Neural cell (in vitro differentiated cells): ENCODE measurements around the gene KLK8. TPM values are rescaled to one million over a fixed set of nuclear protein-coding genes. Genes with fewer than 3 reads are reported as not detected.

Experiments used
- H2AFZ ChIP-seq: fragments of 200-600, 300-800 bp; sonication (generic), shearing (Covaris generic); 2 replicates; pipeline ENCODE4 v1.6.0; 2014; ENCODE audit warnings: low read depth, mild to moderate bottlenecking, antibody characterized with exemption, low read length, moderate library complexity
- H3F3A ChIP-seq: fragments of 200-600 bp; shearing (Covaris generic); 2 replicates; pipeline ENCODE4 v1.6.1; 2016; ENCODE audit warnings: mild to moderate bottlenecking, moderate library complexity, mixed read lengths, antibody characterized with exemption, low read length; ENCODE audit not compliant: insufficient read depth, poor library complexity, severe bottlenecking
- H3K27ac ChIP-seq: fragments of 200-600, 300-800 bp; sonication (generic), shearing (Covaris generic); 2 replicates; pipeline ENCODE4 v1.5.1; 2014; ENCODE audit warnings: mild to moderate bottlenecking, low read length, moderate library complexity
- H3K27me3 ChIP-seq: fragments of 300-800, 200-600 bp; sonication (generic), shearing (Covaris generic); 2 replicates; pipeline ENCODE4 v1.6.0; 2014; ENCODE audit warnings: mild to moderate bottlenecking, low read depth, low read length, moderate library complexity; ENCODE audit not compliant: insufficient read depth
- H3K36me3 ChIP-seq: fragments of 300-800, 200-600 bp; sonication (generic), shearing (Covaris generic); 2 replicates; pipeline ENCODE4 v1.5.1; 2014; ENCODE audit warnings: mild to moderate bottlenecking, antibody characterized with exemption, low read length, moderate library complexity; ENCODE audit not compliant: insufficient read depth
- H3K4me2 ChIP-seq: fragments of 300-800, 200-600 bp; sonication (generic), shearing (Covaris generic); 2 replicates; pipeline ENCODE4 v1.6.0; 2014; ENCODE audit warnings: mild to moderate bottlenecking, low read length
- H3K4me3 ChIP-seq: fragments of 300-800, 200-600 bp; sonication (generic), shearing (Covaris generic); 2 replicates; pipeline ENCODE4 v1.5.1; 2014; ENCODE audit warnings: mild to moderate bottlenecking, low read length, moderate library complexity
- H3K79me2 ChIP-seq: fragments of 200-600 bp; shearing (Covaris generic); replicated peaks from 2 replicates; pipeline ENCODE4 v1.6.0; 2014; ENCODE audit warnings: mild to moderate bottlenecking, low read length, moderate library complexity; ENCODE audit not compliant: insufficient read depth
- H3K9ac ChIP-seq: fragments of 300-800, 200-600 bp; sonication (generic), shearing (Covaris generic); 2 replicates; pipeline ENCODE4 v1.6.1; 2016; ENCODE audit warnings: mild to moderate bottlenecking, low read length, mixed read lengths
- H3K9me2 ChIP-seq: fragments of 200-600 bp; shearing (Covaris generic); 2 replicates; pipeline ENCODE4 v1.6.1; 2016; ENCODE audit warnings: mild to moderate bottlenecking, low read length, mixed read lengths; ENCODE audit not compliant: insufficient read depth
- H3K9me3 ChIP-seq: fragments of 200-600, 300-800 bp; sonication (generic), shearing (Covaris generic); 2 replicates; pipeline ENCODE4 v1.6.1; 2016; ENCODE audit warnings: mild to moderate bottlenecking, mixed run types, low read length, moderate library complexity, mixed read lengths
- H4K20me1 ChIP-seq: fragments of 200-600 bp; shearing (Covaris generic); 2 replicates; pipeline ENCODE4 v1.6.1; 2016; ENCODE audit warnings: mild to moderate bottlenecking, mixed run types; ENCODE audit not compliant: insufficient read depth
- EP300 ChIP-seq: fragments of 450-650 bp; conservative IDR thresholded peaks from 2 replicates; pipeline ENCODE4 v1.6.1; 2014; ENCODE audit warnings: antibody characterized with exemption, mild to moderate bottlenecking, moderate library complexity; ENCODE audit not compliant: poor library complexity, severe bottlenecking
- EZH2 ChIP-seq: fragments of 200-600, 300-800 bp; shearing (Covaris generic), sonication (generic); IDR thresholded peaks from 2 replicates; pipeline ENCODE4 v1.6.1; 2014; ENCODE audit warnings: antibody characterized with exemption, low read length, borderline replicate concordance, mild to moderate bottlenecking; ENCODE audit not compliant: insufficient read depth, poor library complexity, severe bottlenecking
- MXI1 ChIP-seq: fragments of 450-650 bp; conservative IDR thresholded peaks from 2 replicates; pipeline ENCODE4 v1.6.1; 2014; ENCODE audit warnings: antibody characterized with exemption, mild to moderate bottlenecking; ENCODE audit not compliant: poor library complexity, severe bottlenecking
- POLR2AphosphoS5 ChIP-seq: IDR thresholded peaks from 2 replicates; pipeline ENCODE4 v1.6.1; 2012
- RAD21 ChIP-seq: fragments of 450-650 bp; conservative IDR thresholded peaks from 2 replicates; pipeline ENCODE4 v1.6.1; 2014; ENCODE audit warnings: antibody characterized with exemption, mild to moderate bottlenecking, moderate library complexity
- REST ChIP-seq: IDR thresholded peaks from 2 replicates; pipeline ENCODE4 v1.6.1; 2012; ENCODE audit warnings: borderline replicate concordance
- SMC3 ChIP-seq: fragments of 450-650 bp; conservative IDR thresholded peaks from 2 replicates; pipeline ENCODE4 v1.6.1; 2014; ENCODE audit warnings: antibody characterized with exemption, mild to moderate bottlenecking, moderate library complexity; ENCODE audit not compliant: poor library complexity
- TAF1 ChIP-seq: IDR thresholded peaks from 2 replicates; pipeline ENCODE4 v1.6.1; 2012; ENCODE audit warnings: low read depth
- polyA plus RNA-seq: library from polyadenylated mRNA; depleted of rRNA; stranded (reverse); fragments of >200 nt; gene quantifications from 2 replicates; pipeline ENCODE4 v1.2.3, GENCODE V29; 2014
- TF ChIP-seq, protein P1 (sequence below): fragments of 450-650 bp; IDR thresholded peaks from 2 replicates; pipeline ENCODE4 v1.5.1; 2014; ENCODE audit warnings: antibody characterized with exemption, mild to moderate bottlenecking, moderate library complexity; ENCODE audit not compliant: poor library complexity, severe bottlenecking

Gene KLK8
- polyA plus RNA-seq, 1 donor from 2014 or later = not detected

GRCh38 chr19:51005248-51005647 lies 3.8 kb upstream of the KLK8 start:
- Histone ChIP-seq H3K4me3 (no peak overlapping the region), H3K36me3 (no peaks in the 10 kb centered on the region), H3K9me3 (no peaks in the 10 kb centered on the region), H3K9ac (no peak overlapping the region), H3K79me2 (no peaks in the 10 kb centered on the region), H3K9me2 (no peaks in the 10 kb centered on the region), H3K4me2 (no peak overlapping the region), H3F3A (no peaks in the 10 kb centered on the region), H3K27ac (no peak overlapping the region), H4K20me1 (no peaks in the 10 kb centered on the region), H3K27me3 (no peaks in the 10 kb centered on the region), H2AFZ (no peak overlapping the region)
- TF ChIP-seq, protein P1, sequence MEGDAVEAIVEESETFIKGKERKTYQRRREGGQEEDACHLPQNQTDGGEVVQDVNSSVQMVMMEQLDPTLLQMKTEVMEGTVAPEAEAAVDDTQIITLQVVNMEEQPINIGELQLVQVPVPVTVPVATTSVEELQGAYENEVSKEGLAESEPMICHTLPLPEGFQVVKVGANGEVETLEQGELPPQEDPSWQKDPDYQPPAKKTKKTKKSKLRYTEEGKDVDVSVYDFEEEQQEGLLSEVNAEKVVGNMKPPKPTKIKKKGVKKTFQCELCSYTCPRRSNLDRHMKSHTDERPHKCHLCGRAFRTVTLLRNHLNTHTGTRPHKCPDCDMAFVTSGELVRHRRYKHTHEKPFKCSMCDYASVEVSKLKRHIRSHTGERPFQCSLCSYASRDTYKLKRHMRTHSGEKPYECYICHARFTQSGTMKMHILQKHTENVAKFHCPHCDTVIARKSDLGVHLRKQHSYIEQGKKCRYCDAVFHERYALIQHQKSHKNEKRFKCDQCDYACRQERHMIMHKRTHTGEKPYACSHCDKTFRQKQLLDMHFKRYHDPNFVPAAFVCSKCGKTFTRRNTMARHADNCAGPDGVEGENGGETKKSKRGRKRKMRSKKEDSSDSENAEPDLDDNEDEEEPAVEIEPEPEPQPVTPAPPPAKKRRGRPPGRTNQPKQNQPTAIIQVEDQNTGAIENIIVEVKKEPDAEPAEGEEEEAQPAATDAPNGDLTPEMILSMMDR = no peak
- TF ChIP-seq EP300 = no peak

- no peak overlapping the region for H3K4me2 ChIP-seq
- no peaks in the 10 kb centered on the region for H3K79me2 ChIP-seq
- H2AFZ ChIP-seq = no peak overlapping the region
- H3F3A ChIP-seq = no peaks in the 10 kb centered on the region
- H3K9me2 ChIP-seq = no peaks in the 10 kb centered on the region
- H4K20me1 ChIP-seq = no peaks in the 10 kb centered on the region
- no peaks in the 10 kb centered on the region for H3K36me3 ChIP-seq
- H3K9ac ChIP-seq = no peak overlapping the region
- H3K27me3 ChIP-seq = no peaks in the 10 kb centered on the region
- TF ChIP-seq EP300 (no peak), SMC3 (no peak), EZH2 (no peak), MXI1 (no peak), POLR2AphosphoS5 (no peak), REST (no peak), TAF1 (no peak), RAD21 (no peak)
- TF ChIP-seq, protein P1 = no peak
- no peak overlapping the region for H3K27ac ChIP-seq
- H3K4me3 ChIP-seq = no peak overlapping the region
- H3K9me3 ChIP-seq = no peaks in the 10 kb centered on the region
Observed at GRCh38 chr19:51003316-51003715, 1.9 kb upstream of the KLK8 start.
